Tibial artery (tissue), 4 donors: ENCODE measurements around the gene ARL4A.

Experiments used
- DNase-seq, 2 donors: peaks; one replicate each; pipeline ENCODE4 v3.0.0-alpha.2; 2019
- H3K27ac ChIP-seq, 2 donors: fragments of 200-600 bp; sonication (generic) in 1 of 2; 1 replicate in 1 of 2; 2 replicates in 1 of 2; pipeline ENCODE4 v1.5.1; 2018 to 2019; ENCODE audit warnings: mild to moderate bottlenecking in 1 of 2
- H3K27me3 ChIP-seq, 2 donors: fragments of 200-600 bp; sonication (generic) in 1 of 2; one replicate each; pipeline versions ENCODE4 v1.5.1 to v1.6.0; 2016 to 2019
- H3K36me3 ChIP-seq, 3 donors: fragments of 200-600 bp; sonication (generic) in 2 of 3; one replicate each; pipeline ENCODE4 v1.5.1; 2016 to 2019; ENCODE audit warnings: mild to moderate bottlenecking in 2 of 3
- H3K4me1 ChIP-seq, 4 donors: fragments of 200-600 bp; sonication (generic) in 2 of 4; 1 replicate in 3 of 4; 2 replicates in 1 of 4; pipeline ENCODE4 v1.5.1; 2016 to 2019
- H3K4me3 ChIP-seq, 2 donors: fragments of 200-600 bp; sonication (generic) in 1 of 2; 1 replicate in 1 of 2; 2 replicates in 1 of 2; pipeline ENCODE4 v1.5.1; 2018 to 2019; ENCODE audit warnings: mild to moderate bottlenecking in 2 of 2
- H3K9me3 ChIP-seq, 3 donors: fragments of 200-600 bp; sonication (generic) in 1 of 3; one replicate each; pipeline ENCODE4 v1.5.1; 2016 to 2019
- CTCF ChIP-seq, 2 experiments: fragments of 200-600 bp in 1 of 2; fragments of 450-650 bp in 1 of 2; IDR thresholded peaks; one replicate each; pipeline ENCODE4 v1.5.1; 2017 to 2019; ENCODE audit warnings: antibody characterized with exemption in 2 of 2, mild to moderate bottlenecking in 1 of 2, moderate library complexity in 1 of 2
- intact Hi-C: fragments of 100-400 bp; cut with DNase I; formaldehyde crosslinking; loops from one replicate; pipeline ENCODE4 v1.15.0; 2023; ENCODE audit warnings: low total_unique reads

ARL4A gene

GRCh38 chr7:12737836-12738235 lies 50.4 kb downstream of the ARL4A start:
- no peak for DNase-seq
- Histone ChIP-seq H3K9me3 (no peaks in the 10 kb centered on the region), H3K27ac (no peak overlapping the region), H3K4me1 (no peaks in the 10 kb centered on the region), H3K36me3 (no peaks in the 10 kb centered on the region), H3K27me3 (no peaks in the 10 kb centered on the region), H3K4me3 (no peak overlapping the region)
- intact Hi-C loops = no loop called here
- TF ChIP-seq CTCF (IDR thresholded peaks at IDR 0.05) = no peak

- no peaks in the 10 kb centered on the region for H3K27me3 ChIP-seq
- no peaks in the 10 kb centered on the region for H3K9me3 ChIP-seq
- no peak overlapping the region for H3K27ac ChIP-seq
- no peaks in the 10 kb centered on the region for H3K4me1 ChIP-seq
- intact Hi-C loops = no loop called here
- H3K36me3 ChIP-seq = no peaks in the 10 kb centered on the region
- DNase-seq = no peak
- H3K4me3 ChIP-seq = no peak overlapping the region
- no peak for TF ChIP-seq CTCF (IDR thresholded peaks at IDR 0.05)
These were observed 51.2 kb downstream of the ARL4A start for GRCh38 chr7:12738665-12739064.
